Measurements from ENCODE around the gene ACAP3. TPM values are rescaled to one million over a fixed set of nuclear protein-coding genes. Genes with fewer than 3 reads are reported as not detected.
A peak's percentile ranks its signal among the peaks of the same experiment; 100 is the strongest.

ACAP3 gene
- total RNA-seq, 4 donors from 2014 or later: 78.1 to 156 (median 110) TPM

GRCh38 chr1:1326075-1326605, 18.4 kb upstream of the ACAP3 start:
- Histone ChIP-seq H3K27ac (peak overlapping the region in 2 of 4 donors; percentile 90 to 95), H3K4me1 (peaks cover 0 to 44% (median 29%) of the 10 kb centered on the region in 4 donors), H3K4me3 (peak overlapping the region; percentile 94 to 99 (median 98)), H3K27me3 (no peaks in the 10 kb centered on the region), H3K36me3 (peaks cover 0 to 26% (median 0%) of the 10 kb centered on the region in 3 donors), H3K9me3 (no peaks in the 10 kb centered on the region)
- DNase-seq: no peak
- TF ChIP-seq, protein P1, sequence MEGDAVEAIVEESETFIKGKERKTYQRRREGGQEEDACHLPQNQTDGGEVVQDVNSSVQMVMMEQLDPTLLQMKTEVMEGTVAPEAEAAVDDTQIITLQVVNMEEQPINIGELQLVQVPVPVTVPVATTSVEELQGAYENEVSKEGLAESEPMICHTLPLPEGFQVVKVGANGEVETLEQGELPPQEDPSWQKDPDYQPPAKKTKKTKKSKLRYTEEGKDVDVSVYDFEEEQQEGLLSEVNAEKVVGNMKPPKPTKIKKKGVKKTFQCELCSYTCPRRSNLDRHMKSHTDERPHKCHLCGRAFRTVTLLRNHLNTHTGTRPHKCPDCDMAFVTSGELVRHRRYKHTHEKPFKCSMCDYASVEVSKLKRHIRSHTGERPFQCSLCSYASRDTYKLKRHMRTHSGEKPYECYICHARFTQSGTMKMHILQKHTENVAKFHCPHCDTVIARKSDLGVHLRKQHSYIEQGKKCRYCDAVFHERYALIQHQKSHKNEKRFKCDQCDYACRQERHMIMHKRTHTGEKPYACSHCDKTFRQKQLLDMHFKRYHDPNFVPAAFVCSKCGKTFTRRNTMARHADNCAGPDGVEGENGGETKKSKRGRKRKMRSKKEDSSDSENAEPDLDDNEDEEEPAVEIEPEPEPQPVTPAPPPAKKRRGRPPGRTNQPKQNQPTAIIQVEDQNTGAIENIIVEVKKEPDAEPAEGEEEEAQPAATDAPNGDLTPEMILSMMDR (IDR thresholded peaks at IDR 0.05): no peak
- TF ChIP-seq POLR2A (IDR thresholded peaks at IDR 0.05): no peak

GRCh38 chr1:1325288-1326074, 17.8 kb upstream of the ACAP3 start:
- peak overlapping the region; percentile 94 to 99 (median 98) for H3K4me3 ChIP-seq
- peak in 1 of 3 donors; percentile 65 for DNase-seq
- H3K9me3 ChIP-seq: no peaks in the 10 kb centered on the region
- TF ChIP-seq, protein P1 (IDR thresholded peaks at IDR 0.05): no peak
- TF ChIP-seq POLR2A (IDR thresholded peaks at IDR 0.05): no peak
- H3K36me3 ChIP-seq: peaks cover 0 to 30% (median 0%) of the 10 kb centered on the region in 3 donors
- peak overlapping the region; percentile 90 to 95 (median 91) for H3K27ac ChIP-seq
- peaks cover 0 to 43% (median 28%) of the 10 kb centered on the region in 4 donors for H3K4me1 ChIP-seq
- H3K27me3 ChIP-seq: no peaks in the 10 kb centered on the region

GRCh38 chr1:1324524-1325287, 17.0 kb upstream of the ACAP3 start, which contains the start of the genes CPTP and INTS11:
CPTP (plus strand) TSS chr1:1324802; CDS start chr1:1326911, 2,109 bp downstream.
INTS11 (minus strand) TSS chr1:1324660; CDS start chr1:1324608, 52 bp downstream.
- peak within 1 kb of the TSS; percentile 90 to 95 (median 91) for H3K27ac ChIP-seq
- peak within 1 kb of the TSS; percentile 94 to 99 (median 98) for H3K4me3 ChIP-seq
- peak; percentile 70 to 79 for TF ChIP-seq POLR2A (IDR thresholded peaks at IDR 0.05)
- TF ChIP-seq, protein P1 (IDR thresholded peaks at IDR 0.05): no peak
- peak; percentile 92 to 97 (median 97) for DNase-seq
- H3K9me3 ChIP-seq: no peaks in the 10 kb centered on the region
- peaks cover 0 to 43% (median 28%) of the 10 kb centered on the region in 4 donors for H3K4me1 ChIP-seq
- peaks cover 0 to 36% (median 0%) of the 10 kb centered on the region in 3 donors for H3K36me3 ChIP-seq
- H3K27me3 ChIP-seq: no peaks in the 10 kb centered on the region

DNA sequence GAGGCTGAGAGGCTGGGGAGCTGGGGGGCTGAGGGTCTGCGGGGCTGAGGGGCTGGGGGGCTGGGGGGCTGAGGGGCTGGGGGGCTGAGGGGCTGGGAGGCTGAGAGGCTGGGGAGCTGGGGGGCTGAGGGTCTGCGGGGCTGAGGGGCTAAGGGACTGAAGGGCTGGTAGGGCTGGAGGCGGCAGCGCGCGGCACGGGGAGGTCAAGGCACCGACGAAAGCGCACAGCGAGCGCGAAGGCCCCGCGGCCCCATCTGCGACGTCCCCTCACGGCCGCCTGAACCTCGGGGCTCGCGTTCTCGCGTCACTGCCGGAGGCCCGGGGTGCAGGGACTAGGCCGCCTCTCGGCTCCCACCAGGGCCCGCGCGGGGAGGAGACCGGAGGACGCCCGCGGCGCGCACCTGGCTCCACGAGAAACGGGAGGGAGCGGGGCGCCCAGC, 16.4 kb upstream of the ACAP3 start:
- TF ChIP-seq, protein P1 (IDR thresholded peaks at IDR 0.05): no peak
- TF ChIP-seq POLR2A (IDR thresholded peaks at IDR 0.05): no peak
- DNase-seq: no peak
- Histone ChIP-seq H3K9me3 (no peaks in the 10 kb centered on the region), H3K36me3 (peaks cover 0 to 42% (median 0%) of the 10 kb centered on the region in 3 donors), H3K4me1 (peaks cover 0 to 43% (median 28%) of the 10 kb centered on the region in 4 donors), H3K27ac (peak overlapping the region; percentile 90 to 95 (median 91)), H3K27me3 (no peaks in the 10 kb centered on the region), H3K4me3 (peak overlapping the region; percentile 94 to 99 (median 98))

DNA sequence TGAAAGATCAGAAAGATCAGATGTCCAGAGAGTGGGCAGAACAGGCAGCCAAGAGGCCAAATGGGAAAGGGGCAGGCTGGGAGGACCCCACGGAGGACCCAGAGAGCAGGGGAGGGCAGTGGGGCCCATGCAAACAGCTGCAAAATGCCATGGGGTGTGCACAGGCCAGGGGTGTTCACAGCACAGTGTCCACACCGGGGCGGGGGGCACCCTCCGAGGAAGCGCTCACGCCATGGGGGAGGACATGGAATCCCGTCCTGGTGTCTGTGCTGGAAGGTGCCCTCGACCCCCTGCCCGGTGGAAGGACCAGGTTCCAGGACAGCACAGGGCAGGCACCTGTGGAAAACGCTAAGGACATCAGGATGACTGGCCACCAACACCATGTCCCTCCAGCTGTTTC, 15.2 kb upstream of the ACAP3 start:
- Histone ChIP-seq H3K27ac (no peak overlapping the region), H3K27me3 (no peaks in the 10 kb centered on the region), H3K36me3 (peaks cover 0 to 37% (median 0%) of the 10 kb centered on the region in 3 donors), H3K4me1 (peaks cover 0 to 47% (median 28%) of the 10 kb centered on the region in 4 donors), H3K4me3 (no peak overlapping the region), H3K9me3 (no peaks in the 10 kb centered on the region)
- TF ChIP-seq, protein P1 (IDR thresholded peaks at IDR 0.05): no peak
- no peak for TF ChIP-seq POLR2A (IDR thresholded peaks at IDR 0.05)
- no peak for DNase-seq

Data from Peyer's patch (tissue), 4 donors.